HL-60 (cell line): ENCODE measurements around the gene CHRNA9.

Experiments
- CTCF ChIP-seq: IDR thresholded peaks from one replicate; pipeline ENCODE4 v1.5.1; 2011; ENCODE audit warnings: low read length, control low read depth, inconsistent platforms; ENCODE audit not compliant: insufficient read depth
- GABPA ChIP-seq: IDR thresholded peaks from 2 replicates; pipeline ENCODE4 v1.6.1; 2012; ENCODE audit warnings: low read depth
- POLR2AphosphoS5 ChIP-seq: IDR thresholded peaks from 2 replicates; pipeline ENCODE4 v1.6.1; 2012; ENCODE audit warnings: low read depth
- REST ChIP-seq: IDR thresholded peaks from 2 replicates; pipeline ENCODE4 v1.6.1; 2012; ENCODE audit warnings: low read depth; ENCODE audit not compliant: insufficient replicate concordance
- SPI1 ChIP-seq: IDR thresholded peaks from 2 replicates; pipeline ENCODE4 v1.6.1; 2012; ENCODE audit warnings: low read depth, mild to moderate bottlenecking, borderline replicate concordance

- TF ChIP-seq CTCF: no peak
- TF ChIP-seq GABPA: no peak
- TF ChIP-seq POLR2AphosphoS5: no peak
- no peak for TF ChIP-seq REST
- no peak for TF ChIP-seq SPI1
Observed at GRCh38 chr4:40401096-40401495, 66.0 kb downstream of the CHRNA9 start.
